ENCODE data around the gene MEIS2. TPM values are rescaled to one million over a fixed set of nuclear protein-coding genes. Genes with fewer than 3 reads are reported as not detected.

Gene MEIS2
- total RNA-seq, 8 experiments from 2014 or later = 21.5 to 747 (median 133) TPM

DNA sequence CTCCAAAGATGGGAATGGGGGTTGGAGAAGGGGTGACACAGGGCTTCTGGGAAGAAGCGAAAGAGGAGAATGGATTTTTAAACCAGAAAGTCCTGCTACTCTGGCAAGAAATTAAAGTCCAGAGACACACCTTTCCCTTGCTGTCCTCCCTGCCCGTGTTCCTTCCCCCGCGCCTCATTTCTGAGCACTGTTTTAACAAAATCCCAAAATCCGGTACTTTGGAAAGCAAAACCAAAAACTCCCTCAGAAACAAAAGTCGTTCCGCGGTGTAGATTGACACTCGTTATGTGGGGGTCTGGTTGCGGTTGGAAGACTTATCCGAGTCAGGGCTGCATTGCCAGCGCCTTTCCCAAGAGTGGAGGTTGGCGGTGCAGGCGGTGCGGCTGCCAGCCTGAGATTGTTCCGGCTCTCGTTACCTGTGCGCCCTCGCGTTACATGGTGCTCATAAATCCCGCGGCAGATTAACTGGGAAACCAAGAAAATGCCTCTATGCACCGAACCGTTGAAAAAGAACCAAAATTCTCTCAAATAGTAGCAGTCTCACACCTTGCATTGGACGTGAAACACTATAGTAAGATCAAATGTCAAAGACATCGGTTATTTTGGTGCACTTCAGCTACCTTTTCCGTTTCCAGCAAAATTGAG lies 217.7 kb downstream of the MEIS2 start:
- Histone ChIP-seq H3K4me3 (peak overlapping the region; percentile 3 to 41 (median 22)), H3K27ac (no peak overlapping the region), H3K4me1 (replicated peaks in 1 of 2) (peaks cover 38 to 45% of the 10 kb centered on the region in 2 donors)
- WGBS, 10 experiments = 3 to 58% (median 21%) methylated on average over 1 to 23 of the region's 27 CpGs; no CpG with 5 or more reads in 1 of the 10 experiments
- ATAC-seq (replicated peaks in 6 of 8) = no peak
- in situ Hi-C loops (cut with MboI; ENCODE audit: low pct_unique_long_range_greater_than_20kb in 2 of 9, low sequenced_read_pairs in 9 of 9, unreplicated experiment in 9 of 9) = loop anchor here (10.0 to 25.0 kb wide), 5 partner anchors 205 to 1005 kb away; partner anchors contain the start of gene MEIS2 (in 8 of the 9)

- in situ Hi-C loops (cut with MboI; ENCODE audit: low pct_unique_long_range_greater_than_20kb in 2 of 9, low sequenced_read_pairs in 9 of 9, unreplicated experiment in 9 of 9) = loop anchor here (10.0 to 25.0 kb wide), 5 partner anchors 205 to 1005 kb away; partner anchors contain the start of gene MEIS2 (in 8 of the 9)
- Histone ChIP-seq H3K4me3 (peak overlapping the region in 3 of 5 donors; percentile 22 to 41 (median 26)), H3K27ac (no peak overlapping the region), H3K4me1 (replicated peaks in 1 of 2) (peaks cover 42 to 44% of the 10 kb centered on the region in 2 donors)
- WGBS, 10 experiments = 60 to 100% (median 84%) methylated on average over 1 to 4 of the region's 5 CpGs; no CpG with 5 or more reads in 2 of the 10 experiments
- ATAC-seq (replicated peaks in 6 of 8) = no peak
Observed at GRCh38 chr15:36882056-36882455, 218.3 kb downstream of the MEIS2 start.

- in situ Hi-C loops (cut with MboI; ENCODE audit: low pct_unique_long_range_greater_than_20kb in 2 of 9, low sequenced_read_pairs in 9 of 9, unreplicated experiment in 9 of 9) = loop anchor here (10.0 to 25.0 kb wide), 5 partner anchors 206 to 1006 kb away; partner anchors contain the start of gene MEIS2 (in 8 of the 9)
- 28 to 100% (median 83%) methylated on average over 1 to 2 of the region's 2 CpGs; no CpG with 5 or more reads in 1 of the 10 experiments for WGBS, 10 experiments
- H3K4me1 ChIP-seq (replicated peaks in 1 of 2) = peaks cover 42 to 48% of the 10 kb centered on the region in 2 donors
- no peak overlapping the region for H3K27ac ChIP-seq
- no peak for ATAC-seq (replicated peaks in 6 of 8)
- no peak overlapping the region for H3K4me3 ChIP-seq
Observed at GRCh38 chr15:36881516-36881915, 218.8 kb downstream of the MEIS2 start.

DNA sequence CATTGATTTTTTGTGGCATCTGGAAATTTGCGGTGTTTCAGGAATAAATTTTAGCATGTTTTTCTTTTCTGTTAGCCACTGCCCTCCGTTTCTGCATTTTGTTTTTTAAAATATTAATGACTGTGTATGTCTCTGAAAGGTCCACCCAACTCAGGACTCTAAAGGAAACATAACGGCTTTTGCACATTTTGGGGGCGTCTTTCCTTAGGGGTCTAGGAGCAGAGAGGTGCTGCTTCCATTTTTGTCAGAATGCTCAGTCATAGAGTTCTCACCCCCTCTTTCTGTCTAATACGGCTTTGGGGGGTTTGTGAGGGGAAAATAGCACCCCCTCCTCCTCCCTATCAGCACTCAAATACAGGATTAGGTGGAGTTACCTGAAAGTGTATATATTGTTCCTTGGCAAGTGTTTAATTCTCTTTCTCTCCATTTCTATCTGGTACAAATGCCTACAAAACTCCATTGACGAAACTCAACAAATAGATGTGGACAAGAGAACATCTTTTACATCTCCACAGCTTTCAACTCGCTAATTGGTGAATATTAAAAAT lies 219.4 kb downstream of the MEIS2 start:
- 29 to 95% (median 86%) methylated on average over 1 to 7 of the region's 7 CpGs; no CpG with 5 or more reads in 1 of the 10 experiments for WGBS, 10 experiments
- in situ Hi-C loops (cut with MboI; ENCODE audit: low pct_unique_long_range_greater_than_20kb in 2 of 9, low sequenced_read_pairs in 9 of 9, unreplicated experiment in 9 of 9) = loop anchor here (10.0 to 25.0 kb wide), 5 partner anchors 206 to 1006 kb away; partner anchors contain the start of gene MEIS2 (in 8 of the 9)
- no peak for ATAC-seq (replicated peaks in 6 of 8)
- no peak overlapping the region for H3K4me3 ChIP-seq
- H3K4me1 ChIP-seq (replicated peaks in 1 of 2) = peaks cover 42 to 49% of the 10 kb centered on the region in 2 donors
- no peak overlapping the region for H3K27ac ChIP-seq

DNA sequence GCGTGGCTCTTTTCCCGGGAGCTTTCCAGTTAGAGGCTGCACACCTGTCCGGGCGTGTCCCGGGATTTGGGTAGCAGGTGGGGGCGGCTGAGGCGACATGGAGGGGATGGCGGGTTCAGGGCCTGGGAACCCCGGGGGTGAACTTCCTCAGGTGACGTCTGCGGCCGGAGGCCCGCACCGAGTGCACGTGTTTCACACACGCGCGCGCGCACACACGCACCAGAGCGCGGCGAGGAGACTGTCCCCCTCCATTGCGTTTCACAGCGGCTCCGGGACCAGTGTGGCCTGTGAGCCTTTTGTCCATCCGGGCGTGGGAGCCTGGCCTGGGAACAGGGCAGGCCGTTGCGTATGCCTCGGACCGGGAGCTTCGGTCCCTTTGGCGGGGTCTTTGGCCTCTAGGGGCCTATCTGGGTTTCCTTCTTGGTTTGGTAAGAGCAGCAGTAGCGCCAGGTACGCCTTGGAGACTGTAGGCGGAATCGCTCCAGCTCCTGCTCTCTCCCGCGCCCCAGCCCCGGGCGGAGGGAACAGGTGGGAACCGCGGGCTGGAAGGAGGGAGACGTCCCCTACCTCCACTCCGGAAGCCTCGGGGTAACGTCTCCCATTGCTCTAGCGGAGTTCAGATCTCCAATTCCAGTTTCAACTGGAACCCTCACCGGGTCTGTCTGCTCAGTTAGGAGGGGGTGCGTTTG lies 220.0 kb downstream of the MEIS2 start:
- in situ Hi-C loops (cut with MboI; ENCODE audit: low pct_unique_long_range_greater_than_20kb in 2 of 9, low sequenced_read_pairs in 9 of 9, unreplicated experiment in 9 of 9) = loop anchor here (10.0 to 25.0 kb wide), 5 partner anchors 207 to 1007 kb away; partner anchors contain the start of gene MEIS2 (in 8 of the 9)
- no peak overlapping the region for H3K4me3 ChIP-seq
- no peak overlapping the region for H3K27ac ChIP-seq
- peaks cover 42 to 45% of the 10 kb centered on the region in 2 donors for H3K4me1 ChIP-seq (replicated peaks in 1 of 2)
- WGBS, 10 experiments = 33 to 80% (median 67%) methylated on average over 2 to 18 of the region's 52 CpGs; no CpG with 5 or more reads in 3 of the 10 experiments
- no peak for ATAC-seq (replicated peaks in 6 of 8)

- 17 to 92% (median 49%) methylated on average over 1 to 23 of the region's 25 CpGs; no CpG with 5 or more reads in 1 of the 10 experiments for WGBS, 10 experiments
- no peak overlapping the region for H3K4me3 ChIP-seq
- in situ Hi-C loops (cut with MboI; ENCODE audit: low pct_unique_long_range_greater_than_20kb in 2 of 9, low sequenced_read_pairs in 9 of 9, unreplicated experiment in 9 of 9) = loop anchor here (10.0 to 25.0 kb wide), 5 partner anchors 208 to 1008 kb away; partner anchors contain the start of gene MEIS2 (in 8 of the 9)
- no peak for ATAC-seq (replicated peaks in 6 of 8)
- H3K27ac ChIP-seq = no peak overlapping the region
- H3K4me1 ChIP-seq (replicated peaks in 1 of 2) = peaks cover 38 to 42% of the 10 kb centered on the region in 2 donors
Observed at GRCh38 chr15:36879568-36880222, 220.7 kb downstream of the MEIS2 start.

GRCh38 chr15:36878684-36879262 lies 221.6 kb downstream of the MEIS2 start:
- in situ Hi-C loops (cut with MboI; ENCODE audit: low pct_unique_long_range_greater_than_20kb in 2 of 9, low sequenced_read_pairs in 9 of 9, unreplicated experiment in 9 of 9) = loop anchor here in 7 of 9 experiments (25.0 kb wide), 4 partner anchors 209 to 1009 kb away; partner anchors contain the start of gene MEIS2 (in 4 of the 7)
- ATAC-seq (replicated peaks in 6 of 8) = no peak
- 73 to 100% (median 96%) methylated on average over 1 to 9 of the region's 12 CpGs; no CpG with 5 or more reads in 1 of the 10 experiments for WGBS, 10 experiments
- H3K4me1 ChIP-seq (replicated peaks in 1 of 2) = peaks cover 35 to 42% of the 10 kb centered on the region in 2 donors
- H3K4me3 ChIP-seq = no peak overlapping the region
- no peak overlapping the region for H3K27ac ChIP-seq

DNA sequence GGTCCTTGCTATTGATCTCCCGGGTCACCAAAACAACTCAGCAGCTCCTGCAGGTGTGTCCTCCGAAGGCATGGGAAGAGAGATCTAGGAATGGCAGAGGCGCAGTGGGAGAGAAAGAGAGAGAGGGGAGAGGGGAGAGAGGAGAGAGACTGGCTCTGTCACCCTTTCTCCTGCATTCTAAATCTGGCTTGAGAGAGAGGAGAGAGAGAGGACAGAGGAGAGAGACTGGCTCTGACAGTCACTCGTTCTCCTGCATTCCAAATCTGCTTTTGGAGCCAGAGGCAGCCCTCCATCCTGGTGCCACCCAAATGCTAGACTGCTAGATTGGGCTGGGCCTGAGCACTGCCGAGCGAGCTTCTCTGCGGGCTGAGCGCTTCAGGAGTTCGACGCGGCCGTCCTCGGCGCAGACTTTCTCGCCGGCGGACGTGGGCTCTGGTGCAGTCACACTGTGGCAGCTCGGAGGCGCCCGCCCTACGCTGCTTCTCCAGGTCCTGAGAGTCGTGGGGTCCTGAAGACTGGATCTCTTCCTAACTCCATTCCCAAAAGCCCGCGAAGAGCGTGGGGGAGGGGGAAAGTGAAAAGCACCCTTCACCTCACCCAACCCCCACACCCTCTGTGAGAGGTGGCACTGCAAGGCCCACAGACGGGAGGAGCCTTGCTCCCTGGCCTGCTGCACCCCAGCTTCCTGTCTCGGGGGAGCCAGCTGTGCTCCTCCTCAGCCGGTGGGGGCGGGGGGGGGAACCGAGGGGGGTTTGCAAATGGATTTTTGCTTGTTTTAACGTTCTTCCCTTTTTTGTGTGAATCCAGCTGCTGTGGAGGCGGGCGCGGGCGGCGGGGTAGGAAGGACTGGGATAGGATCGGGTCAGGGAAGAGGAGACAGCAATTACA lies 222.3 kb downstream of the MEIS2 start:
- peak in 5 of 8 experiments; percentile 24 to 52 (median 36) for ATAC-seq (replicated peaks in 6 of 8)
- Histone ChIP-seq H3K4me3 (no peak overlapping the region), H3K27ac (no peak overlapping the region), H3K4me1 (replicated peaks in 1 of 2) (peaks cover 30 to 42% of the 10 kb centered on the region in 2 donors)
- in situ Hi-C loops (cut with MboI; ENCODE audit: low pct_unique_long_range_greater_than_20kb in 2 of 9, low sequenced_read_pairs in 9 of 9, unreplicated experiment in 9 of 9) = loop anchor here in 7 of 9 experiments (25.0 kb wide), 4 partner anchors 209 to 1009 kb away; partner anchors contain the start of gene MEIS2 (in 4 of the 7)
- WGBS, 10 experiments = 34 to 100% (median 73%) methylated on average over 1 to 6 of the region's 38 CpGs; no CpG with 5 or more reads in 2 of the 10 experiments

- ATAC-seq (replicated peaks in 6 of 8) = peak in 5 of 8 experiments; percentile 26 to 60 (median 44)
- in situ Hi-C loops (cut with MboI; ENCODE audit: low pct_unique_long_range_greater_than_20kb in 2 of 9, low sequenced_read_pairs in 9 of 9, unreplicated experiment in 9 of 9) = loop anchor here in 7 of 9 experiments (25.0 kb wide), 4 partner anchors 210 to 1010 kb away; partner anchors contain the start of gene MEIS2 (in 4 of the 7)
- WGBS, 10 experiments = 34 to 96% (median 78%) methylated on average over 3 to 7 of the region's 8 CpGs; no CpG with 5 or more reads in 2 of the 10 experiments
- peaks cover 22 to 39% of the 10 kb centered on the region in 2 donors for H3K4me1 ChIP-seq (replicated peaks in 1 of 2)
- no peak overlapping the region for H3K4me3 ChIP-seq
- H3K27ac ChIP-seq = no peak overlapping the region
Observed at GRCh38 chr15:36877294-36877693, 223.1 kb downstream of the MEIS2 start.

- Histone ChIP-seq H3K27ac (no peak overlapping the region), H3K4me3 (no peak overlapping the region), H3K4me1 (replicated peaks in 1 of 2) (peaks cover 21 to 32% of the 10 kb centered on the region in 2 donors)
- in situ Hi-C loops (cut with MboI; ENCODE audit: low pct_unique_long_range_greater_than_20kb in 2 of 9, low sequenced_read_pairs in 9 of 9, unreplicated experiment in 9 of 9) = loop anchor here in 7 of 9 experiments (25.0 kb wide), 4 partner anchors 211 to 1011 kb away; partner anchors contain the start of gene MEIS2 (in 4 of the 7)
- WGBS, 10 experiments = 0 to 100% (median 33%) methylated on average over 1 to 2 of the region's 2 CpGs; no CpG with 5 or more reads in 1 of the 10 experiments
- ATAC-seq (replicated peaks in 6 of 8) = peak in 5 of 8 experiments; percentile 25 to 94 (median 77)
Observed at GRCh38 chr15:36875740-36876334, 224.5 kb downstream of the MEIS2 start.
